HG03280 (cell line): ENCODE measurements around the gene METTL26.

Experiments
- ATAC-seq: cut with Tn5 transposase; IDR thresholded peaks from one replicate; pipeline ENCODE4 v1.9.1; 2021; ENCODE audit warnings: mild to moderate bottlenecking, moderate library complexity; ENCODE audit not compliant: unreplicated experiment

Gene METTL26

GRCh38 chr16:627454-628239, 8.5 kb downstream of the METTL26 start:
- ATAC-seq, result no peak

GRCh38 chr16:626787-627453, 9.2 kb downstream of the METTL26 start:
- no peak for ATAC-seq

- ATAC-seq, result no peak
Observed at GRCh38 chr16:625977-626765, 9.9 kb downstream of the METTL26 start.

GRCh38 chr16:625117-625976, 10.8 kb downstream of the METTL26 start:
- no peak for ATAC-seq

GRCh38 chr16:624526-625070, 11.5 kb downstream of the METTL26 start:
- no peak for ATAC-seq

- ATAC-seq, result no peak
Observed at GRCh38 chr16:622920-623280, 13.2 kb downstream of the METTL26 start.

GRCh38 chr16:621526-622105, 14.5 kb downstream of the METTL26 start:
- no peak for ATAC-seq

GRCh38 chr16:620700-621525, 15.2 kb downstream of the METTL26 start:
- ATAC-seq, result no peak

GRCh38 chr16:619476-620100, 16.5 kb downstream of the METTL26 start:
- no peak for ATAC-seq

- no peak for ATAC-seq
Observed at GRCh38 chr16:617855-618254, 18.2 kb downstream of the METTL26 start.

- ATAC-seq, result no peak
Observed at GRCh38 chr16:616733-617586, 19.1 kb downstream of the METTL26 start.

GRCh38 chr16:615122-615521, 21.0 kb downstream of the METTL26 start:
- ATAC-seq, result no peak

GRCh38 chr16:610513-611381, 25.4 kb downstream of the METTL26 start:
- ATAC-seq, result no peak

- ATAC-seq, result no peak
Observed at GRCh38 chr16:609984-610383, 26.1 kb downstream of the METTL26 start.

GRCh38 chr16:609316-609715, 26.8 kb downstream of the METTL26 start:
- ATAC-seq, result no peak

GRCh38 chr16:608019-608418, 28.1 kb downstream of the METTL26 start:
- ATAC-seq, result no peak
